C1 segment of cervical spinal cord (tissue), 14 donors: ENCODE results near the gene FAF1.

Source experiments
- DNase-seq, 14 donors: peaks; one replicate each; lab custom pipeline; 2025; lab: John Stamatoyannopoulos, UW

Gene FAF1

GRCh38 chr1:50430010-50430405 is 530.1 kb downstream of the FAF1 start:
- no peak for DNase-seq

GRCh38 chr1:50427818-50428779 is 532.0 kb downstream of the FAF1 start:
- DNase-seq: no peak

GRCh38 chr1:50427086-50427817 is 532.8 kb downstream of the FAF1 start:
- no peak for DNase-seq

GRCh38 chr1:50426702-50427085 is 533.4 kb downstream of the FAF1 start:
- no peak for DNase-seq

- DNase-seq: no peak
Observed at GRCh38 chr1:50426108-50426700, 533.9 kb downstream of the FAF1 start.

- no peak for DNase-seq
Observed at GRCh38 chr1:50425376-50426107, 534.5 kb downstream of the FAF1 start.

- DNase-seq: no peak
Observed at GRCh38 chr1:50424884-50425375, 535.1 kb downstream of the FAF1 start.

- no peak for DNase-seq
Observed at GRCh38 chr1:50424045-50424883, 535.8 kb downstream of the FAF1 start.

- DNase-seq: no peak
Observed at GRCh38 chr1:50423670-50424000, 536.4 kb downstream of the FAF1 start.

- DNase-seq: peak in 5 of 14 donors; percentile 2 to 27 (median 9)
Observed at GRCh38 chr1:50422946-50423669, 537.0 kb downstream of the FAF1 start, which contains the start of gene DMRTA2. Gene DMRTA2 (minus strand): TSS chr1:50423443. CDS start chr1:50421536, 1,907 bp downstream.

GRCh38 chr1:50422675-50422945 is 537.5 kb downstream of the FAF1 start:
- no peak for DNase-seq

- DNase-seq: no peak
Observed at GRCh38 chr1:50421768-50422674, 538.0 kb downstream of the FAF1 start.

- no peak for DNase-seq
Observed at GRCh38 chr1:50421366-50421748, 538.7 kb downstream of the FAF1 start.

- no peak for DNase-seq
Observed at GRCh38 chr1:50420689-50421365, 539.2 kb downstream of the FAF1 start.

- DNase-seq: no peak
Observed at GRCh38 chr1:50419907-50420677, 540.0 kb downstream of the FAF1 start.

GRCh38 chr1:50419192-50419906 is 540.7 kb downstream of the FAF1 start:
- no peak for DNase-seq

GRCh38 chr1:50418600-50419109 is 541.4 kb downstream of the FAF1 start:
- no peak for DNase-seq
